Neural cell (in vitro differentiated cells): ENCODE data around the gene ISOC2.

ENCODE experiments used
- EZH2 ChIP-seq: fragments of 200-600, 300-800 bp; shearing (Covaris generic), sonication (generic); IDR thresholded peaks from 2 replicates; pipeline ENCODE4 v1.6.1; 2014; ENCODE audit warnings: antibody characterized with exemption, low read length, borderline replicate concordance, mild to moderate bottlenecking; ENCODE audit not compliant: insufficient read depth, poor library complexity, severe bottlenecking
- TF ChIP-seq, protein P1 (sequence below): fragments of 450-650 bp; IDR thresholded peaks from 2 replicates; pipeline ENCODE4 v1.5.1; 2014; ENCODE audit warnings: antibody characterized with exemption, mild to moderate bottlenecking, moderate library complexity; ENCODE audit not compliant: poor library complexity, severe bottlenecking

DNA sequence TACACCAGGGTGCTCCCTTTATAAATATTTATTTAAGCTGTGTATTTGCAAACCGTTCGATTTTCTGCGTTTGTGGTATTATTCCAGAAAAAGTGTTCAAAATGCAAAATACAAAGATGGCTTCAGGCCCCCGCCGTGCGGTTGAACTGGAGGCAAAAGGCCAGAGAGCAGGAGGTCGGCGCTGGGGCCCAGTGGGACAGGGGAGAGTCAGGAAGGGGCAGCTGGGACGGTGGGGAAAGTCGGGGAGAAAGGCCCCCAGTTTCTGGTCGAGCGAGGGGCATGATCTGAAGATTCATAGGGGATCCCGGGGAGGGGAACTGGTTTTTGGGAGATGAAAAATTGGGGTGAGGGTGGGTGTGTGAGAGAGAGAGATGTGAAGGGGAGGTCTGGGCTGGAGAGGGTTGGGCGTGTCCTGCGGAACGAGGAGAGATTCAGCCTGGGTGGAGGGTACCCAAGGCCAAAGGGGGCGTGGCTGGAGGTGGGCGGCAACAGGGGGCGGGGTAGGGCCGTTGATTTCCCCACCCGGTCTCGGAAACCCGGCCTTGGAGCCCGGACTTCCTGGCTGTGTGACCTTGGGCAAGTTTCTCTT lies 678 bp downstream of the ISOC2 start:
- TF ChIP-seq, protein P1, sequence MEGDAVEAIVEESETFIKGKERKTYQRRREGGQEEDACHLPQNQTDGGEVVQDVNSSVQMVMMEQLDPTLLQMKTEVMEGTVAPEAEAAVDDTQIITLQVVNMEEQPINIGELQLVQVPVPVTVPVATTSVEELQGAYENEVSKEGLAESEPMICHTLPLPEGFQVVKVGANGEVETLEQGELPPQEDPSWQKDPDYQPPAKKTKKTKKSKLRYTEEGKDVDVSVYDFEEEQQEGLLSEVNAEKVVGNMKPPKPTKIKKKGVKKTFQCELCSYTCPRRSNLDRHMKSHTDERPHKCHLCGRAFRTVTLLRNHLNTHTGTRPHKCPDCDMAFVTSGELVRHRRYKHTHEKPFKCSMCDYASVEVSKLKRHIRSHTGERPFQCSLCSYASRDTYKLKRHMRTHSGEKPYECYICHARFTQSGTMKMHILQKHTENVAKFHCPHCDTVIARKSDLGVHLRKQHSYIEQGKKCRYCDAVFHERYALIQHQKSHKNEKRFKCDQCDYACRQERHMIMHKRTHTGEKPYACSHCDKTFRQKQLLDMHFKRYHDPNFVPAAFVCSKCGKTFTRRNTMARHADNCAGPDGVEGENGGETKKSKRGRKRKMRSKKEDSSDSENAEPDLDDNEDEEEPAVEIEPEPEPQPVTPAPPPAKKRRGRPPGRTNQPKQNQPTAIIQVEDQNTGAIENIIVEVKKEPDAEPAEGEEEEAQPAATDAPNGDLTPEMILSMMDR: no peak
- TF ChIP-seq EZH2: no peak
